Measurements from ENCODE around the gene ENC1.

GRCh38 chr5:74667396-74667795 is 26.9 kb upstream of the ENC1 start:
- TF ChIP-seq POLR2A (IDR thresholded peaks at IDR 0.05) (no peak), CTCF (IDR thresholded peaks at IDR 0.05) (no peak), POLR2AphosphoS5 (IDR thresholded peaks at IDR 0.05) (no peak), EP300 (IDR thresholded peaks at IDR 0.05) (no peak)

All from suprapubic skin (tissue), 4 donors.